COLO829 (cell line): ENCODE results near the gene RPS15.
"Not testable (repeated sequence)": the region's sequence is repeated elsewhere in the genome, so short reads cannot be mapped to it uniquely, and the experiment has no call there.

ENCODE experiments used
- DNase-seq: peaks from one replicate; pipeline ENCODE4 v3.0.0; 2012; ENCODE audit warnings: low spot score

Gene RPS15

DNA sequence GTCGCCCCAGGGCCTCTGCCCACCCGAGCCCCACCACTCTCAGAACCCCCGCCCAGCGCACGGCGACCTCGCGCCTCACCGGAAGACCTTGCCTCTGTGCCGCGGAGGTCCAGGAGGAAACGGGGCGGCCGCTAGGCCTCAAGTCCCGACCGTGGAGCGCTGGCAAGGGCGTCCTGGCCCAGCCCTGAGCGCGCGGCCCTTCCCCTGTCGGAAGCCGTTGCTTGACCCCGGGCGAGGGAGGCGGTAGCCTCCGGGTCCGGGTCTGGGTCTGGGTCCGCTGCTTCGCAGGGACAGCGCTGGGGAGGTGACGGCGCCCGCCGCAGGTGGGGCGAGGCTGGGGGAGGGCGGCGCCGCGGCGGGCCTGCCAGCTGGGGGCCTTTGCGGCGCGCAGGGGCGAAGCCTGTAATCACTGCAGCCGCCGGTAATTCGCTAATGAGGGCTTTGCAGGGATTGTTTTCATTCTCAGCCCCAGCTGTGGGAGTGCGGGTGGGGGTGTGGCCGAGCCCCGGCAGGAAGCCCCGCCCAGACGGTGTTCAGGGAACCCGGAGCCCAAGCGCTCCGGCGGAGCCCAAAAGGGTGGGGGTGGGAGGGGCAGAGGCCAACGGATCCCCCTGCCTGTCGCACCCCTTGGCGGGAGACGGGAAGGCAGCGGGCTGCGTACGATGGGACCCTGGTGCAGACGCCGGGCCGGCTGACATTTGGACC is 32.3 kb downstream of the RPS15 start:
- no peak for DNase-seq

DNA sequence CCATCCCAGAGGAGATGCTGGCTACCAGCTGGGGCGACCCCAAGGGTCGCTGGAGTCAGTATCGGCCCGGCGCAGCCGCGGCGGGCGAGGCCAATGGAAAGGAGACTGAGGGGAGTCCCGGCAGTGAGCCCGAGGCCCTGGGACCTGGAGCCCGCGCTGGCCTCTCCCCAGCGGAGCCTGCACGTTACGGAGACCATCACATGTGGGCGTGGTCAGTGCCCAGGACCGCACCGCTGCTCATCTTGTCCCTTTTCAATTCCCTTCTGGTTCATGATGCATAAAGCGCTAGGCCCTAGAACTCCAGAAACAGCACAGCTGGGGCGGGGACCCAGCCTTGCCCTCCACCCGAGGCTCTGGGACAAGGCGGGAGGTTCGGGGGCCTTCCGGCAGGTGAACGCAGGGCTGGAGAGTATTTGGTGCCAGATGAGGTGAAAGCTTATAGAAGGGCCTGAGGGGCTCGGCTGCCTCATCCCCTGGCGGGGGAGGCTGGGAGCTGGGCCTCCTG is 32.9 kb downstream of the RPS15 start:
- no peak for DNase-seq

DNA sequence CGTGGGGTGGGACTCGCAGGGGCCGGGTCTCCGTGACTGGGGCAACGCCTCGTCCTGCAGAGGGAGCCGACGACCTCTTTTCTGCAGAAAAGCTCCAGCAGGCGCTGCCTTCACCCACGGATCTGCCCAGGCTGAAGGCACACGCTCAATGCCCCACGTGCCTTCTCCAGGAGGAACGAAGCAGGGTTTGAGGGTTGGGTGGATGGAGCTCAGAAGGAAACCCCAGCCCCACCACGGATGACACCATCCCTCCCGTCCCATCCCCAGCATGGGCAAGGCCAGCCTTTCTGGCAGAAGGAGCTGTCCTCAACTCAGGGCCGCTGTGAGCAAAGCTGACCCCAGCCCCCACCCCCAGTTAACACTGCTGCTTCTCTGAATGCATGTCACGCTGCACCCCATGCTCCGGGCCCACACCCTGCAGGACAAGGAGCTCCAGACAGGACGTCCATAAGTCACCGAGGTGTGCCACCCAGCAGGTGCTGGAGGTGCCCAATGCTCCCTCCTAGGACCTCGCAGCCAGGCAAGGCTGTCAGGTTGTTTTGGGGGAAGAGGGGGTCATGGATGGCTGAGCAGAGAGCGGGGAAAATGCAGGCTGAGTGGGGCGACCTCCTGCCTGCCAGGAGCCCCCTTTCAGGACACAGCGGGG is 33.4 kb downstream of the RPS15 start:
- no peak for DNase-seq

DNA sequence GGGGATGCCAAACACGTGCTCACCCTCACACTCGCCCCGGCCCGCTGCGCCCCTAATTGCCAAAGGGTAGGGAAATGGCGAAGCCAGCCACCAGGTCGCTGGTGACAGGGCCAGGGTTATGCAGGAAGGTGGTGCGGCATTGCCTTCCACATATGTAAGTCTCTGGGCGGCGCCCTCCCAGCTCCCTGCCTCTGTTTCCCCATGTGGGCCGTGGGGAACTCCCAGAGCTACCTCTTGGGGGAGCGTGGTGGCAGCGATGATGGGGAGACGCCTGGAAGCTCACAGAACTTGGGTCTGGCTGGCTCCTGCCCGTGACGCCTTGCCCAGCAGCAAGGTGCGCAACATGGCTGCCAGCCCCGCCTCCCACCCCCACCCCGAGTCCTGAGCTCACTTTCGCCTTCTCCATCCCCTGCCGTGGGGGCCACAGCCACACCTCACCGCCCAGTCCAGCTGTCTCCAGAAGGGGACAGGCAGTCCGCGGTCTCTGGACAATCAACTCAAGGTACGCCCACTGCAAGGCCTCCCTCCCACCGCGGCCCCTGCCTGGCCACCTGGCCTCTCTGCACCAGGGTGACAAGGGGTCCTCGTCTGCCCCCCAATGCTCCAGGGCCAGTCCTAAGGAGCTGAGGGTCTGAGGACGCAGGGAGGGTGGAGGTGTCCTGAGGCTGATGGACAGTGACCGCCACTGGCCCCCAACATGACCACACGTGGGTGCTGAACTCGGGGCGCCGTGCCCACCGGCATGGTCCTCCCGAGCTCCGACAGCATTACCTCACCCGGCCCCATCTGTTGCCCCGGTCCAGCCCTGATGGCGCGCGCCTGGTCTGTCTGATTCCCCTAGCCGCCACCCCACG is 34.3 kb downstream of the RPS15 start:
- DNase-seq, result no peak

DNA sequence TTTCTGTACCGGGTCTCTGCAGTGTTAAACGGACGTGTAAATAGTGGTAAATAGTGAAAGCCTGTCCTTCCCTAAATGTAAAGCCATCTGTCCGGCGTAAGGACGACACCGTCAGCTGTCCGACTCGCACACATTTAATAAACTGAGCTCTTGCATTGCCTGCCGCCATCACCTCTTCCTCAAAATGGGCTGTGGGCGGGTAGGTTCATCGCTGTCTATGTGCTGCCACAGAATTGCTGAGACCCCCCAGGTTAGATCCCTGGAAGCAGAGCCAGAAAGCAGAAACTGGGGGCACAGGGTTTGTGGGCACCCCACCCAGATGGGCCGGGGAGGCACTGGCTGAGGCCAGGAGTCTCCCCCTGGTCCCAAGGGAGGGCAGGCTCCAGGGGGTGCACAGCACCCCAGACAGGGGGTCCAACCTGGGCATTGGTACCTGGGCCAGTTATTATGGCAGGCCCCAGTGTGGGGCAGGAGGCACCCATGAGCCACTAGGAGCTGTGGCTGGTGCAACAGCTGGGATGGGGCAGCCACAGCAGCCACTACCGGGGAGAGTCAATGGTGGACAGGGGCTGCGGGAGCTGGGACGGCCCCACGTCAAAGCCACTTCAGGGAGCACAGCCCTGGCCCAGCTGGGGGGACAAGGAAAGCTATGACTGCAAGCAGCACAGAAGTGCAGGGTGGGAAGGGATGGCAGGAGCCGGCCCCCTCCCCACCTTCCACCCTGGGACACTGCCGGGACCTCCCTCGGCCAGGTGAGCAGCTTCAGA is 35.1 kb downstream of the RPS15 start:
- DNase-seq, result no peak

DNA sequence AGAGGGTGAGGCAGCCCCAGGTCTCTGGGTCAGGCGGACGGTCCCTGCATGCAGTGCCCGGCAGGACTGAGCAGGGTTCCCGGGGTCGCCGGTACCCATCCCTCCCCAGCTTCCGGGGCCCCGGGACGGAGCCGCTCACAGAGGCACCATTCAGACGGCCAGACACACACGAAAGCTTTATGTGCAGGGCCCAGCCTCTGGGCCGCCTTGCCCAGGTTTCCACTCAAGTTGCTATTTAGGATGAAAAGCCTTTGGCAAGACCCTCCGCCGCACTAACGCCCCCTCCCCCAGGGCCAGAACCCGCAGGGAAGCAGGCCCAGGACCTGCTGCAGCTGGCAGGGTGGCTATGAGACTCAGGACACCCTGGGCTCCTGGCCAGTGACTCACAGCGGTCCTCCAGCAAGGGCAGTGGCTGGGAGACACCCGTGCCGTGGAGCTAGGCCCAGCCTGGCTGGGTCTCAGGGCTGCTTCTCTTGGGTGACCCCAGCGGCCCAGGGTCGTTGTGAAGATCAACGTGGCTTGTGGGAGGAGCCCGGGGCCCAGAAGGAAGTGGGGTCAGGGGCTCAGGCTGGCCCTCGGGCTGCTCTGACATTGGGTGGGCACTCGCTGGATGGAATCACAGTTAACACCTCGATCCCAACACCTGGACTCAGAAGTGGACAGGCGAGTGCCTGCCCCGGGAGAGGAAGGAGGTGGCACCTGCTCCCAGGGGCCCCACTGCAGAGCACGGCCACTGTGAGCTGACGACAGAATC is 36.0 kb downstream of the RPS15 start:
- no peak for DNase-seq

DNA sequence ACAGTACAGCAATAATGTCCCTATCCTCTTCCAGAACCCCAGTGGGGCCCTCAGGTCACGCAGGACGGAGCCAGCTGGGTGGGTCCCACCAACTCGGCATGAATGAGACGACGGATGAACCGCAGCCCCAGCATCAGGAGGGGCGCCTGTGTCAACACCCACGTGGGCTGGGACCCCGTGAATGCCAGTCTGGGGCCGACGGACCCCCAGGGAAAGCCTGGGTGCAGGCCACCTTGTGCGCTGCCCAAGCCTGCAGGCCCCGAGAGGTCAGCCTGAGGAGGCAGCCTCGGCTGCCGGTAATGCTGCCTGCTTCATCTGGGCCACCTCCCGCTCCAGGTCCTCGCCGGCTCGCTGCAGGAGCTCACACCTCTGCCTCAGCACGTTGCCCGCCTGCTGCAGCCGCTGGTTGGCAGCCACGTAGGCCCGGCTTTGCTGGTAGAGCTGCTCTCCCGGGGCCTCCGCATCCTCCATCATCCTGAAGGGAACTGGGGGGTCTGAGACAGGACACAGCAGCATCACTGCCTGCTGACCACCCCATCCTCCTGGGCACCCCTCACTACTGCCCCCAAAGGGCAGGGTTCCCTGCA is 36.7 kb downstream of the RPS15 start:
- DNase-seq, result no peak

DNA sequence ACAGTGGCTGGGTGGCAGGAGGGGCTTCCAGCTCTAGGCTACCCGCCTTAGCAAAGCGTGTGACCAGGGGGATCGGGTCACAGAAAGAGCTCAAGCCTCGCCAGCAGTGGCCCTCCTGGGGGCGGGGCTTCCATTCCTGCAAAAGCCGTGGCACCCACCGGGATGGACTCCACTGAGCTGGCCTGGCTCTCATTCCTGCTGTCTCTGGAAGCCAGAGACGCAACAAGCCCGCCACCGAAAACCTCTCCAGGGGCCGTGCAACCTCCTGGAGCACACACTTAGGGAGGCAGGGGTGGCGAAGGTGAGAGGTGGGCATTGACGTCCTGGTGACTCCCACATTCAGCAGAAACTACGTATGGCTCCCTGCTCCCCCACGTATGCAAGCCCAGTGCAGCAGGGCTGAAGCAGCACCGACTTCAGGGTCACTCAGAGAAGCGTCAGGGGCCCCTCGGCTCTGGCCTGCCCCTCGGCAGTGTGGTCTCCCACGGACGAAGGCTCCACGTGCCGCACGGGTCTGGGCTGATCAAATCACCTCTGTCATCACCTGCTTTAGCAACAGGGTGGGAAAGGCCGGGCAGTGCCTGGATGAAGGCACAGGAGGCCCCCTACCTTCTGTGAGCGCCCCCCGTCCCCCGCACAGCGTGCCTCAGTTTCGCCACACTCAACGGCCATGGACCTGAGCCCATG is 37.7 kb downstream of the RPS15 start:
- DNase-seq, result no peak

DNA sequence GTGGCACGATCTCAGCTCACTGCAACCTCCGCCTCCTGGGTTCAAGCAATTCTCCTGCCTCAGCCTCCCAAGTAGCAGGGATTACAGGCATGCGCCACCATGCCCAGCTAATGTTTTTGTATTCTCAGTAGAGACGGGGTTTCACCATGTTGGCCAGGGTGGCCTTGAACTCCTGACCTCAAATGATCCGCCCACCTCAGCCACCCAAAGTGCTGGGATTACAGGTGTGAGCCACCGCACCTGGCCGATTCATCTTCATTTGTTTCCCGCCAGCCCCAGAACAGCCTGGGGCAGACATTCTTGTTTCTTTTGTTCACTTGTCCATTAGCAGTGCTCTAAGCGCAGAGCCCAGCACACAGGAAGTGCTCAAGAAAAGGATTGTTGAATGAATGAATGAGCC is 38.9 kb downstream of the RPS15 start:
- not testable (repeated sequence) for DNase-seq

DNA sequence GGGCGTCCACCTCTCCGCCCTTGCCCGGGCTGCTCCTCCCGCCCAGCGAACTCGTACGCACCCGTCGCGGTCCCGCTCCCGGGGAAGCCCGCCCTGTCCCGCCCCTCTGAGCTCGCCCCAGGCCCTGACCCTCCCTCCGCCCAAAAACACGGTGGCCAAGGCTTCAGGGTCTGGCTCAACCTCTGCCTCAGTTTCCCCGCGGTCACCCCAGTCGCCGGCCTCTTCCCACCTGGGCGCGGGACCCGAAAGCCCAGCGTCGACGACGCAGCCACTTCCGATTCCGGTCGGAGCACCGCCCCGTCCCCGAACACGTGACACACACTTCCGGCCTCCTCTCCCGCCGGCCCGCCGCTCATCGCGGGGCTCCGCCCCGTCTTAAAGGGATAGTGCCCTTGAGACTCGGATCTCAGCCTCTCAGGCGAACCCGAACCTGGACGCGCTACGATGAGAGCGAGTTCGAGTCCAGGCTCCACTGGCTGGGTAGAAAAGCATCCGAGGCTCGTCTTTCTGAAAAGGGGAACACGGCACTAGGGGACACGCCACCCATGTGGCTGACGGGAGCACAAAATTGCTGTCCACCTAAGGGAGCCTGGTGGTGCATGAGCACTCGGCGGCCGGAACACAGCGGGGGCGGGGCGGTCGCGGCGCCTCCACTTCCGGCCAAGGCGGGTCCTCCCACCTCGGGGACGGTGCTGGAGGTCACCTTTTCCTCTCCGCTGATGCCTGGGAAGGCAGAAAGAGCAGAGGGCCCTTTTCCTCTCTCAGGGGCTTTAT is 40.9 kb downstream of the RPS15 start, which contains the start of gene C19orf25:
TSS of gene C19orf25 (minus strand) at position 282 of the 774 bp plus-strand sequence. CDS start 312 bp downstream, outside the sequence.
- peak; percentile 95 for DNase-seq

DNA sequence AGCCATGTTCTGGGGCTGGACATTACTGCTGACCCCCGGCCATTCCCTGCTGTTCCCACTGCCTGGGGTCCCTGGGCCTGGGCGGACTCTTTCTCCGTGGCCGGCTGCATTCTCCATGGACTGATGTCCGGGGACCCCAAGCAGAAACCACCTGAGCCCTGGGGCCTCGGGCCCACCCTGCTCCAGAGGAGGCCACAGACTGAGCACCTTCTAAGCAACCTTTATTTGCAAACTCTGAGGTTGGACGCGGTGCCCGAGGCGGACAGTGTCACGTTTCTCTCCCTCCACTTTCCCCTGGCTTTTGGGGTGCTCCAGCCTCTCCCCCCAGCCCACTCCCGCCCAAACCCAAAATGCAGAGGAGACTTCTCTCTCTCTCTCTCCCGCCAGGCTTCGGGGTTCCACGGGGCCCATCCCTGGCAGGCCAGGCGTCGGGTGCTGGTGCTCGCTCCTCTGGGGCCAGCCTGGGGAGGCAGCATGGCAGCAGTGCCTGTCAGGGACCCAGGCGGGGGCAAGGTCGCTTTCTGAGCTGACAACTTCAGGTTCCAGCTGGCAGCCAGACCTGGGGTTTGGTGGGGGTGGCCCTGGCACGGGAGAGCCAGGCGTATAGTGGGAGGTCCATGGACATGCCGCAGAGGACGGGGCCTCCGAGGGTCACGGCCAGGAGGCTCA is 43.2 kb downstream of the RPS15 start:
- DNase-seq, result no peak

DNA sequence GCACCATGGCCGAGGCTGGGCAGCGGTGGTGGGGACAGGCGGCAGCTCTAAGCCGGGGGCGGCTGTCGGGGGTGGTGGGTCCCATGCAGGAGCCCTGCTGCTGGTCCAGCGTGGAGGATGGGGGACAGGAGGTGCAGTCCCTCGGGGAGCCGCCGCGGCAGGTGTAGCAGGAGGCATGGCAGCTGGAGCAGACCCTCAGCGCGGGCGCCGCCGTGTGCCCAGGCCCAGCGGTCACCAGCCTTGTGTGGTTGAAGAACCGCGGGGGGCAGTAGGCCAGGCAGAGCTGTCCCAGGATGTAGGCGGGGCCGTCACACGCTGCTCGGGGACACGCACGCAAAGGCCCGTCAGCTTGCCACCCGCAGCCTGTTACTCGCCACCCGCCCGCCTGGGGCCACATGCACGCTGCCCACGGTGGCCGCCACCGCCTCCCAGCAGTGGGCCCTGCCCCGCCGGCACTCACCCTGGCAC is 43.7 kb downstream of the RPS15 start:
- DNase-seq, result no peak

DNA sequence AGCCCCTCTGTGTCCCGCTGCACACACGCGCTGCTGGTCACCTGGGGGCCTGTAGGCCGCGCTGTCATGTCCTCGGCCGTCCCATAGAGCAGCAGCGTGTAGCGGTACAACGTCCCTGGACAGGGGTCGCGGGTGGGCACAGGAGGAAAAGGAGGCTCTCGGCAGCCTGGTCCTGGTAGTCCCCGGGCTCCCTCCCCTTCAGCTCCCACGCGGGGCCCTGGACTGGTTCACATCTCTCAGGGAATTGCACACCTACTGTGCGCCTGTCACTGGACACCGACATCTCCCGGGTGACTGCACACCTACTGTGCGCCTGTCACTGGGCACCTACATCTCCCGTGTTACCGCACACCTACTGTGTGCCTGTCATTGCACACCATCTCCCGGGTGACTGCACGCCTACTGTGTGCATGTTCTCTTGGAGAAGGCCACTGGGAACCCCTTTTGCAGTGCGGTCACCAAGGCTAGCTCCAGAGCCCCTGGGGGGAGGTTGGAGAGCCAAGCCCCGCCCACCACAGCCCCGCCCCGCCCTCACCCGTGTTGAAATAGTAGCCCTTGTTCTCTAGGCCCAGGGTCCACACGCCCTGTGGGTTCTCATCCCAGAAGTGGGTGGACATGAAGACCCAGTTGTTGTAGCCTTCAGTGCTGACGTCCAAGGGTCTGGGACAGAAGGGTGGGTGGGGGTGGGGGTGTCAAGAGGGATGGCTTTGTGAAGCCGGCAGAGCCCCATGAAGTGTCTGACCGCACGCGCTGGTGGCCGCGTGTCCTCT is 44.4 kb downstream of the RPS15 start:
- no peak for DNase-seq

DNA sequence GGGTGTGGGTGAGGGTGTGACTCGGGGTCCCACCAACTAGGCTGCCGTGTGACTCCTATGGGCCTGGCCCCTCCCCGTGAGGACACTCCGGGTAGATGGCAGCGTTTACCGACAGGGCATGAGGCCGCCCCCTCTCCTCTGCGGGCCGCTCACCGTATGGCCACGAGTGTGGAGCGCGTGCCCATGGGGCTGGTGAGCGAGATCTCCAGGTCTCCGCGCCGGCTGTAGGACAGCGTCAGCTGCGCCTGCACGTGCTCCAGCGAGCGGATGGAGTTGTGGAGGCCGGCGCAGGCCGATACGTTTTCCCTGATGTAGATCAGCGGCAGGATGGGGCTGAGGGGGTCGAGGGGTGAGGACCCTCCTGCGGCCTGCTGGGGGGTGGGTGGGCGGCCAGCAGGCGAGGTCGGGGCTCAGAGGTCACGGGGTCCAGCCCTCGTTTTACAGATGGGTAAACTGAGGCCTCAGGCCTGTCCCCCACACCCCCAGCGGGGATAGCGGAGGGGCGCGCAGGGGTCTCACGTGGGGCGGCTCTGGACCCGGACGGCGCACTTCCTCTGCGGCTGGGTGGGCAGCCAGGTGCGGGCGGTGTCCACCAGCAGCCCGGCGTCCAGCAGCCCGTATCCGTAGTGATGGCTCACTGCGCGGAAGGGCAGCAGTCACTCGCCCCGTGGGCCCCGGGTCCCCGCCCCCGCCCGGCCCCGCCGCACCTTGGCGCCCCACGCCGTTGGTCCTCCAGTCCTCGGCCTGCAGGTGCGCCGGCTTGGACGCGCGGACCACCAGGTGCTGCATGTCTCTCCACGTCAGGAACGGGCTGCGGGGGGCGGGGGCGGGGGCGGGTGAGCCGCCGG is 45.2 kb downstream of the RPS15 start:
- no peak for DNase-seq

DNA sequence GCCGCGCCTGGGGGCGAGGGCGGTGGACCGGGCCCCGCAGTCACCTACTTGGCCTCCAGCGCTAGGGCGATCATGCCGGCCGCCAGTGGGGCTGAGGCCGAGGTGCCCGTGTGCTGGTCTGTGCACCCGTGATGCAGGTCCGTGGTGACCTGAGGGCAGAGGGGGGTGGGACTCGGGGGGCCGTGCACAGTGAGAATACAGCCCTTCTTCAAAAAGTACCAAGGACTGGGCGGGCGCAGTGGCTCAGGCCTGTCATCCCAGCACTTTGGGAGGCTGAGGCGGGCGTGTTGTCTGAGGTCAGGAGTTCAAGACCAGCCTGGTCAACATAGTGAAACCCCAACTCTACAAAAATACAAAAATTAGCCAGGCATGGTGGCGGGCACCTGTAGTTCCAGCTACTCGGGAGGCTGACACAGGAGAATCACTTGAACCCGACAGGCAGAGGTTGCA is 45.8 kb downstream of the RPS15 start:
- no peak for DNase-seq

DNA sequence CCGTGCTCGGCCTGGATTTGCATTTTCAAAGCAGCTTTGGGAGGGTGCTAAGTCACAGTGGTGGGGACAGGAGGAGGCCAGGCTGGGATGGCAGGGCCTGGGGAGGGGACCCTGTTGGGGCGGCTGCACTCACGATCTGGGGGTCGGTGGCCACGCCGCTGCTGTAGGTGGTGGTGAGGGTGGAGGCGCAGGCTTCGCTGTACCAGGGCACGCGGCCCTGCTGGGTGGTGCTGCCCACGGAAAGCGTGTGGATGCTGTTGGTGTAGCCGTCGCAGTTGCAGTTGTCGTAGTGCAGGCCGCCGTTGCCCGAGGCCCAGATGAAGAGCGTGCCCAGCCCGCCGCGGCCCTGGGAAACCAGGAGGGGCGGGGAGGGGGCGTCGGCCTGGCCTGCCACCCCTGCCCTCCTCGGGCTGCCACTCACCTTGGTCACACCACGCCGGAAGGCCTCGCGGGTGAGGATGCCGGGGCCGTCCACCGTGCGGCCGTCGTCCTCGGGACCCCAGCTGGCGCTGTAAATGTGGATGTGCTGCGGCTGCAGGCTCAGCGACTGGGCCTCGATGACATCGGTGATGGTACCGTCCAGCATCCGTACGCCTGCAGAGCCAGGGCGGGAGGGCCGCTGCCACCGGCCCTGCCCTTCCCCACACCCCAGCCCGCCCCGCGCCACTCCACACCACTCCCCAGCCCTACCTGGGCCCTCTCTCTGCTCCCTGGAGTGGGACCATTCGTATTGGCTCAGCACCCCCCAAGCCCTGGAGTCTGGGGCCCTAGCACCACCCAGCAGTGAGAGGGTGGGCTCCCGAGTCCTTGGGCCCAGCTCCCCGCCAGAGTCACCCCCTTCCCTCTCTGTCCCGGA is 48.8 kb downstream of the RPS15 start:
- no peak for DNase-seq
